ENCODE measurements around the gene LMO7. TPM values are rescaled to one million over a fixed set of nuclear protein-coding genes. Genes with fewer than 3 reads are reported as not detected.

LMO7 gene
- total RNA-seq, 2 donors from 2014 or later = 118 to 193 TPM

GRCh38 chr13:75875450-75875849 is 239.3 kb downstream of the LMO7 start:
- Histone ChIP-seq H3K27ac (no peak overlapping the region), H3K9ac (ENCODE audit: low read depth in 2 of 2, low read length in 2 of 2) (no peak overlapping the region), H3K27me3 (no peaks in the 10 kb centered on the region), H3K9me3 (no peaks in the 10 kb centered on the region), H3K36me3 (no peaks in the 10 kb centered on the region), H3K4me3 (no peak overlapping the region), H3K4me1 (no peaks in the 10 kb centered on the region)
- intact Hi-C loops (cut with DNase I) = loop anchor here (5.0 to 10.0 kb wide), 3 partner anchors 139 to 1109 kb away; no protein-coding TSS in a partner anchor
- no peak for TF ChIP-seq CTCF (IDR thresholded peaks at IDR 0.05)
- no peak for DNase-seq

DNA sequence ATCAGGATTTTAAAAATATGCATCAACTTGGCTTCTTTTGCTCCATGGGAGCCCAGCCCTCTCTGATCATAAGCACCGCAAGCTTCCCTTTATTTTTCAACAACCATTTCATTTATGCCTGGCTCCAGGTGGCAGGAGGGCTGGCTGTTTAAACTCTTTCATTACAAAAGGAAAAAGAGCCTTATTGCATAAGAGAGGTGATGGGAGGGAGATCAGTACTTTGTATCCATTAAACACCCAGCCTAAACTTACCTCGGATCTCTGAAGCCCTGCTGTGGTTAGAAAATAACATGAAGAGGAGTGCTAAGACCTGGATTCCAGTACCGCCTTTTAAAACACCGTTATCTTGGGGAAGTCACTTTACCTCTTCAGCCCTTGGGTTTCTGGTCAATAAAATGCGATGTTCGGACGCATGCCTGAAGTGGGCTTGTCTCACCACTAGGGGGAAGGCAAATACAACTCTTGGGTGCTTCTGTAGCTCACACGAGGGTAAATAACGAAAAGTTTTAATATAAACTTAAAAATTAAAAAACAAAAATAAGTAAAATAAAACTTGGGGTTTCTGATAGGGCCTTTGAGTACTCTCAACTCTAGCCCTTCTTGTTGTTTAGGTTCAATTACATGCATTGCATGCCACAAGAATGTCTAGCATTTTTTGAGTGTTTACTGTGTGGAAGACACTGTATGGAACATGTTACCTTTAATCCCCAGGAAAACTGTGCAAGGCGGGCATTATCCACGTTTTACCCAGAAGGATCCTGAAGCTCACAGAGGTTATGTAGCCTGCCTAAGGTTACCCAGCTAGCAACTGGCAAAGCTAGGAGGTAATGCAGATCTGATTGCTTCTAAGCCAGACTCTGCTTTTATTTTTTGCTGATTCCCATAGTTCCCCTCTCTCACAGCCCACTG is 240.3 kb downstream of the LMO7 start:
- intact Hi-C loops (cut with DNase I) = loop anchor here (5.0 to 10.0 kb wide), 3 partner anchors 138 to 1108 kb away; no protein-coding TSS in a partner anchor
- TF ChIP-seq CTCF (IDR thresholded peaks at IDR 0.05) = peak; percentile 86
- H3K4me1 ChIP-seq = no peaks in the 10 kb centered on the region
- no peaks in the 10 kb centered on the region for H3K36me3 ChIP-seq
- no peaks in the 10 kb centered on the region for H3K27me3 ChIP-seq
- no peaks in the 10 kb centered on the region for H3K9me3 ChIP-seq
- no peak overlapping the region for H3K4me3 ChIP-seq
- peak; percentile 57 for DNase-seq
- H3K27ac ChIP-seq = no peak overlapping the region
- H3K9ac ChIP-seq (ENCODE audit: low read depth in 2 of 2, low read length in 2 of 2) = no peak overlapping the region

GRCh38 chr13:75877071-75877470 is 240.9 kb downstream of the LMO7 start:
- H3K9ac ChIP-seq (ENCODE audit: low read depth in 2 of 2, low read length in 2 of 2) = no peak overlapping the region
- no peak for TF ChIP-seq CTCF (IDR thresholded peaks at IDR 0.05)
- DNase-seq = no peak
- H3K27ac ChIP-seq = no peak overlapping the region
- no peaks in the 10 kb centered on the region for H3K9me3 ChIP-seq
- no peaks in the 10 kb centered on the region for H3K27me3 ChIP-seq
- intact Hi-C loops (cut with DNase I) = loop anchor here (5.0 to 10.0 kb wide), 3 partner anchors 138 to 1108 kb away; no protein-coding TSS in a partner anchor
- H3K36me3 ChIP-seq = no peaks in the 10 kb centered on the region
- H3K4me3 ChIP-seq = no peak overlapping the region
- H3K4me1 ChIP-seq = no peaks in the 10 kb centered on the region

DNA sequence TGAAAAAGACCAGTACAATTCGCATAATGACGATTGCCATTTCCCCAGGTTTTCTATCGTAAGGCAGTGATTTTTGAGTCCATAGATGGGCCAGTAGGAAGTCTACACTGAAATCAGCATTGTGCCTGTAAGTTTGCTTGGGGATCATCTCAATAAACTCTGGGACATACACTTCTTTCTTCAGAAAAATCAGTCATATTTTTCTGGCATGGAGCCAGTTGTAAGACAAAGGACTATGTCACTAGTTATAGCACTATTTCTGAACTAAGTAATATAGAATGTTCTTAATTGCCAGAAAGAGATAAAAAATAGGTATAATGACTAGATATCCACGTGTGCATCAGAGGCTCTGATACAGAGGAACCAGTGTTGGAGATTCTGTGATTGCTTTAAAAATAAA is 243.5 kb downstream of the LMO7 start:
- H3K36me3 ChIP-seq = no peaks in the 10 kb centered on the region
- no peaks in the 10 kb centered on the region for H3K9me3 ChIP-seq
- no peak for TF ChIP-seq CTCF (IDR thresholded peaks at IDR 0.05)
- H3K9ac ChIP-seq (ENCODE audit: low read depth in 2 of 2, low read length in 2 of 2) = no peak overlapping the region
- no peaks in the 10 kb centered on the region for H3K4me1 ChIP-seq
- no peak for DNase-seq
- intact Hi-C loops (cut with DNase I) = loop anchor here (5.0 to 10.0 kb wide), 3 partner anchors 135 to 1105 kb away; no protein-coding TSS in a partner anchor
- no peaks in the 10 kb centered on the region for H3K27me3 ChIP-seq
- no peak overlapping the region for H3K27ac ChIP-seq
- H3K4me3 ChIP-seq = no peak overlapping the region

- Histone ChIP-seq H3K36me3 (no peaks in the 10 kb centered on the region), H3K9ac (ENCODE audit: low read depth in 2 of 2, low read length in 2 of 2) (no peak overlapping the region), H3K4me1 (no peaks in the 10 kb centered on the region), H3K9me3 (no peaks in the 10 kb centered on the region), H3K4me3 (no peak overlapping the region), H3K27me3 (no peaks in the 10 kb centered on the region), H3K27ac (no peak overlapping the region)
- intact Hi-C loops (cut with DNase I) = no loop called here
- TF ChIP-seq CTCF (IDR thresholded peaks at IDR 0.05) = no peak
- DNase-seq = no peak
These were observed 245.1 kb downstream of the LMO7 start for GRCh38 chr13:75881109-75881775.

Measured in colonic mucosa (tissue), 4 donors.